HepG2 (cell line): Measurements from ENCODE around the gene KCNQ2. TPM values are rescaled to one million over a fixed set of nuclear protein-coding genes. Genes with fewer than 3 reads are reported as not detected.
A peak's percentile ranks its signal among the peaks of the same experiment; 100 is the strongest.

ENCODE experiments used
- BCL6 ChIP-seq: IDR thresholded peaks from 2 replicates; pipeline ENCODE4 v1.6.1; 2016; ENCODE audit warnings: missing genetic modification reagents, missing compliant biosample characterization
- FIP1L1 ChIP-seq: fragments of 200-400 bp; formaldehyde crosslinking; IDR thresholded peaks from 2 replicates; pipeline ENCODE4 v1.6.1; 2018; ENCODE audit warnings: low read depth, mild to moderate bottlenecking, low read length, moderate library complexity, borderline replicate concordance; ENCODE audit not compliant: insufficient read depth
- FOXA3 ChIP-seq: IDR thresholded peaks from 2 replicates; pipeline ENCODE4 v1.6.1; 2016; ENCODE audit warnings: missing genetic modification reagents, missing compliant biosample characterization
- HCFC1 ChIP-seq: fragments of 150-350 bp; IDR thresholded peaks from 2 replicates; pipeline ENCODE4 v1.6.1; 2014; ENCODE audit warnings: low read depth, low read length
- HMGXB4 ChIP-seq, 2 experiments: sonication (generic) in 1 of 2; formaldehyde crosslinking in 1 of 2; IDR thresholded peaks; 2 replicates each; pipeline versions ENCODE4 v1.4.0 to v1.6.1; 2018 to 2020; ENCODE audit warnings: missing genetic modification reagents in 2 of 2, borderline replicate concordance in 1 of 2, low read depth in 1 of 2, mild to moderate bottlenecking in 1 of 2, missing biosample characterization in 1 of 2
- MXD1 ChIP-seq: sonication (generic); formaldehyde crosslinking; IDR thresholded peaks from 2 replicates; pipeline ENCODE4 v1.4.0; 2020; ENCODE audit warnings: mild to moderate bottlenecking, missing genetic modification reagents
- NBN ChIP-seq: fragments of 450-650 bp; conservative IDR thresholded peaks from 2 replicates; pipeline ENCODE4 v1.6.1; 2017
- POLR2AphosphoS5 ChIP-seq: IDR thresholded peaks from 2 replicates; pipeline ENCODE4 v1.6.1; 2012; ENCODE audit warnings: low read depth, low read length
- RAD21 ChIP-seq: fragments of 450-650 bp; formaldehyde crosslinking; IDR thresholded peaks from 2 replicates; pipeline ENCODE4 v1.5.0; 2020; ENCODE audit warnings: mild to moderate bottlenecking
- RBM39 ChIP-seq: fragments of 200-400 bp; formaldehyde crosslinking; IDR thresholded peaks from one replicate; pipeline ENCODE4 v1.6.1; 2018; ENCODE audit warnings: antibody characterized with exemption, mild to moderate bottlenecking, low read depth, low read length; ENCODE audit not compliant: poor library complexity, severe bottlenecking
- SP140L ChIP-seq: sonication (generic); formaldehyde crosslinking; IDR thresholded peaks from 2 replicates; pipeline ENCODE4 v1.4.0; 2020; ENCODE audit warnings: missing genetic modification reagents, borderline replicate concordance
- SSRP1 ChIP-seq: IDR thresholded peaks from 2 replicates; pipeline ENCODE4 v1.6.1; 2016; ENCODE audit warnings: control low read depth
- TSC22D2 ChIP-seq: sonication (generic); formaldehyde crosslinking; IDR thresholded peaks from 2 replicates; pipeline ENCODE4 v1.5.1; 2020; ENCODE audit warnings: missing genetic modification reagents, mild to moderate bottlenecking, borderline replicate concordance
- YEATS4 ChIP-seq: sonication (generic); formaldehyde crosslinking; IDR thresholded peaks from 2 replicates; pipeline ENCODE4 v1.4.0; 2020; ENCODE audit warnings: missing genetic modification reagents, borderline replicate concordance
- ZNF256 ChIP-seq: sonication (generic); formaldehyde crosslinking; conservative IDR thresholded peaks from 2 replicates; pipeline ENCODE4 v1.4.0; 2020; ENCODE audit warnings: missing genetic modification reagents
- ZNF446 ChIP-seq: sonication (generic); formaldehyde crosslinking; IDR thresholded peaks from 2 replicates; pipeline ENCODE4 v1.5.0; 2020; ENCODE audit warnings: mild to moderate bottlenecking, missing genetic modification reagents
- ZNF674 ChIP-seq: sonication (generic); formaldehyde crosslinking; IDR thresholded peaks from 2 replicates; pipeline ENCODE4 v1.5.0; 2020; ENCODE audit warnings: low read depth, mild to moderate bottlenecking, missing genetic modification reagents
- ZNF781 ChIP-seq: sonication (generic); formaldehyde crosslinking; IDR thresholded peaks from 2 replicates; pipeline ENCODE4 v1.5.1; 2020; ENCODE audit warnings: borderline replicate concordance, mild to moderate bottlenecking, missing genetic modification reagents; ENCODE audit errors: not compliant biosample characterization
- ZNF839 ChIP-seq: sonication (generic); formaldehyde crosslinking; IDR thresholded peaks from 2 replicates; pipeline ENCODE4 v1.4.0; 2020; ENCODE audit warnings: missing genetic modification reagents, mild to moderate bottlenecking, borderline replicate concordance
- polyA plus RNA-seq, 8 experiments: library from polyadenylated mRNA; depleted of rRNA in 3 of 8; stranded (reverse) in 7 of 8; unstranded in 1 of 8; fragments of >200 nt; fragmentation: Illumina TruSeq in 4 of 8; extraction: Trizol in 4 of 8; gene quantifications; 2 replicates each; pipeline versions ENCODE4 v1.2.1 to v1.2.3, GENCODE V29; 2011 to 2016; ENCODE audit warnings: low read depth in 4 of 8, missing spikeins in 1 of 8, mixed read lengths in 1 of 8; ENCODE audit not compliant: insufficient read depth in 1 of 8
- total RNA-seq, 5 experiments: library from RNA; depleted of rRNA; stranded (reverse); fragments of >200 nt; fragmentation: Illumina TruSeq; extraction: Trizol; gene quantifications; 2 replicates each; pipeline ENCODE4 v1.2.3, GENCODE V29; 2016; ENCODE audit warnings: low read depth in 1 of 5
- TF ChIP-seq, protein P1 (sequence below): sonication (generic); formaldehyde crosslinking; IDR thresholded peaks from 2 replicates; pipeline ENCODE4 v1.4.0; 2020; ENCODE audit warnings: mild to moderate bottlenecking, missing genetic modification reagents

Gene KCNQ2
- total and polyA plus RNA-seq, 2 of the 13 experiments (the other 11 are each of a cell fraction or from before 2014, with no cell fraction given), result not detected

- TF ChIP-seq, protein P1, sequence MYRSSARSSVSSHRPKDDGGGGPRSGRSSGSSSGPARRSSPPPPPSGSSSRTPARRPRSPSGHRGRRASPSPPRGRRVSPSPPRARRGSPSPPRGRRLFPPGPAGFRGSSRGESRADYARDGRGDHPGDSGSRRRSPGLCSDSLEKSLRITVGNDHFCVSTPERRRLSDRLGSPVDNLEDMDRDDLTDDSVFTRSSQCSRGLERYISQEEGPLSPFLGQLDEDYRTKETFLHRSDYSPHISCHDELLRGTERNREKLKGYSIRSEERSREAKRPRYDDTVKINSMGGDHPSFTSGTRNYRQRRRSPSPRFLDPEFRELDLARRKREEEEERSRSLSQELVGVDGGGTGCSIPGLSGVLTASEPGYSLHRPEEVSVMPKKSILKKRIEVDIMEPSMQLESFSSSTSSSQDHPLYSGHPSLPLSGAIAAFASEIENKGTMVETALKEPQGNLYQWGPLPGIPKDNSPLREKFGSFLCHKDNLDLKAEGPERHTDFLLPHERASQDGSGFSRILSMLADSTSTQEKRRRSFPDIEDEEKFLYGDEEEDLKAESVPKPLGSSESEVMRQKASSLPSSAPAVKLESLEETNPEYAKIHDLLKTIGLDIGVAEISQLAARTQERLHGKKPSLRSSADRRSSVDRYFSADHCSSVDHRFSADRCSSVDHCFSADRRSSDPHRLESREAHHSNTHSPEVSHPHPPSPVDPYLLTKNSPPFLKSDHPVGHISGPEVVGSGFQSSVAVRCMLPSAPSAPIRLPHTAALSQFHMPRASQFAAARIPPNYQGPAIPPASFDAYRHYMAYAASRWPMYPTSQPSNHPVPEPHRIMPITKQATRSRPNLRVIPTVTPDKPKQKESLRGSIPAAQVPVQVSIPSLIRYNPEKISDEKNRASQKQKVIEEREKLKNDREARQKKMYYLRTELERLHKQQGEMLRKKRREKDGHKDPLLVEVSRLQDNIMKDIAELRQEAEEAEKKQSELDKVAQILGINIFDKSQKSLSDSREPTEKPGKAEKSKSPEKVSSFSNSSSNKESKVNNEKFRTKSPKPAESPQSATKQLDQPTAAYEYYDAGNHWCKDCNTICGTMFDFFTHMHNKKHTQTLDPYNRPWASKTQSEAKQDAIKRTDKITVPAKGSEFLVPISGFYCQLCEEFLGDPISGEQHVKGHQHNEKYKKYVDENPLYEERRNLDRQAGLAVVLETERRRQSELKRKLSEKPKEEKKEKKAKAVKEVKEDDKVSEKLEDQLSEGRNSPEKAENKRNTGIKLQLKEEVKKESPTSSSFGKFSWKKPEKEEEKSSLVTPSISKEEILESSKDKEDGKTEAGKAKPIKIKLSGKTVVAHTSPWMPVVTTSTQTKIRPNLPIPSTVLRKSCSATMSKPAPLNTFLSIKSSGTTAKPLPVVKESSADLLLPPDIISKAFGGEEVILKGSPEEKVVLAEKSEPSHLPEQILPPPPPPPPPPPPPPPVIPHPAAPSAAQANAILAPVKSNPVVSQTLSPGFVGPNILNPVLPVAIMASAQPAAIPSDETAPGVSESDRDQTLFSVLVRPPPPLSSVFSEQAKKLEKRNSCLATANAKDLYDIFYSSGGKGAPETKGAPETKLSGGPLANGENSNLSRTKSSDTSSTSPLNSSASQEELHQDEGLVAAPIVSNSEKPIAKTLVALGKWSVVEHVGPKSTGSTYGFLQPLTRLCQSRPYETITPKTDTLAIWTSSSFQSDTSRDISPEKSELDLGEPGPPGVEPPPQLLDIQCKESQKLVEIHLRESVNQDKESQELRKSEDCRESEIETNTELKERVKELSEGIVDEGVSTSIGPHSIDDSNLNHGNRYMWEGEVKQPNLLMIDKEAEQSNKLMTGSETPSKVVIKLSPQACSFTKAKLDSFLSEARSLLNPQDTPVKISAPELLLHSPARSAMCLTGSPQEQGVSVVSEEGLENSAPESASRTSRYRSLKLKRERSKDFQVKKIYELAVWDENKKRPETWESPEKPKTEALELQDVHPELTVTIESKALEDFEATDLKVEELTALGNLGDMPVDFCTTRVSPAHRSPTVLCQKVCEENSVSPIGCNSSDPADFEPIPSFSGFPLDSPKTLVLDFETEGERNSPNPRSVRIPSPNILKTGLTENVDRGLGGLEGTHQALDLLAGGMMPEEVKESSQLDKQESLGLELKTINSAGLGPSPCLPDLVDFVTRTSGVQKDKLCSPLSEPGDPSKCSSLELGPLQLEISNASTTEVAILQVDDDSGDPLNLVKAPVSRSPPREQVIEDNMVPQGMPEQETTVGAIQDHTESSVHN (CRISPR knock-in tag), result 0 out of 2 replicates have a peak, but pooled peaks have one; percentile 43
- TF ChIP-seq ZNF781 (CRISPR knock-in tag) (peak; percentile 31), ZNF839 (CRISPR knock-in tag) (no peak), HMGXB4 (CRISPR knock-in tag; IDR thresholded peaks at IDR 0.05; ENCODE audit: borderline replicate concordance in 1 of 2, low read depth in 1 of 2) (no peak), RAD21 (CRISPR knock-in tag) (peak; percentile 45), TSC22D2 (CRISPR knock-in tag) (no peak), FOXA3 (no peak), ZNF674 (CRISPR knock-in tag) (no peak), BCL6 (CRISPR knock-in tag) (no peak), NBN (no peak), FIP1L1 (no peak), SP140L (CRISPR knock-in tag) (no peak), RBM39 (no peak), MXD1 (CRISPR knock-in tag) (0 out of 2 replicates have a peak, but pooled peaks have one; percentile 52), SSRP1 (CRISPR knock-in tag) (no peak), POLR2AphosphoS5 (no peak), ZNF446 (no peak), HCFC1 (no peak), YEATS4 (CRISPR knock-in tag) (no peak), ZNF256 (CRISPR knock-in tag) (no peak)
Observed at GRCh38 chr20:63452821-63453523, 19.5 kb downstream of the KCNQ2 start (continued).
